Fibroblast of skin of back (primary cell): ENCODE data around the gene UGT1A7. TPM values are rescaled to one million over a fixed set of nuclear protein-coding genes. Genes with fewer than 3 reads are reported as not detected.
"Not testable (repeated sequence)": the region's sequence is repeated elsewhere in the genome, so short reads cannot be mapped to it uniquely, and the experiment has no call there.

Source experiments
- DNase-seq: peaks from one replicate; pipeline ENCODE4 v3.0.0-alpha.2; 2013
- polyA plus RNA-seq, 2 experiments: library from polyadenylated mRNA; unstranded; fragments of 120-200 nt; gene quantifications; one replicate each; pipeline ENCODE4 v1.2.1, GENCODE V29; 2013; ENCODE audit not compliant: insufficient read length in 2 of 2

UGT1A7 gene
- not detected for polyA plus RNA-seq (2013, experiment 1 of 2; ENCODE audit: insufficient read length)
- not detected for polyA plus RNA-seq (2013, experiment 2 of 2; ENCODE audit: insufficient read length)

- no peak for DNase-seq
Measured at GRCh38 chr2:233681521-233682099, at the start of gene UGT1A7. UGT1A7 (plus strand) TSS chr2:233681901; CDS start chr2:233681938, 37 bp downstream.

- not testable (repeated sequence) for DNase-seq
Measured at GRCh38 chr2:233636306-233636705, 45.4 kb upstream of the UGT1A7 start, which contains the start of gene UGT1A10. UGT1A10 (plus strand) TSS chr2:233636448; CDS start chr2:233636523, 75 bp downstream.

GRCh38 chr2:233638836-233639235 is 42.9 kb upstream of the UGT1A7 start:
- DNase-seq: no peak

DNA sequence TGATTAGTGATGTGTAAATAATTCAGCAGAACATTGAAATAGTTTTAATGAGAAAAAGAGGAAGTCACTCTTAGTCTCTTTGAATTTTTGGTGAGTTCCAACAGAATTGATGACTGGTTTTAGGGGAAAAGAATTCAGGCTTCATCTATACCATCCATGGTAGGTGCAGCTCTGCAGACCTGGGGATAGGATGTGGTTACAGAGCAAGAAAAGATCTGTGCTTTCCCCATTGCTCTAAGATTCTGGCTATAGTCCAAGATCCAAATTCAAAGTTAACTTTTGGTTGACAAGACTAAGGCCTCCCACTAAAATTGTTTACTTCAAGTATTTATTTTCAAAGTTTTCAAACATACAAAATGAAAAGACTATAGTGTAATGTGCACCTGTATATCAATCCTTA is 41.8 kb upstream of the UGT1A7 start:
- DNase-seq: no peak

DNA sequence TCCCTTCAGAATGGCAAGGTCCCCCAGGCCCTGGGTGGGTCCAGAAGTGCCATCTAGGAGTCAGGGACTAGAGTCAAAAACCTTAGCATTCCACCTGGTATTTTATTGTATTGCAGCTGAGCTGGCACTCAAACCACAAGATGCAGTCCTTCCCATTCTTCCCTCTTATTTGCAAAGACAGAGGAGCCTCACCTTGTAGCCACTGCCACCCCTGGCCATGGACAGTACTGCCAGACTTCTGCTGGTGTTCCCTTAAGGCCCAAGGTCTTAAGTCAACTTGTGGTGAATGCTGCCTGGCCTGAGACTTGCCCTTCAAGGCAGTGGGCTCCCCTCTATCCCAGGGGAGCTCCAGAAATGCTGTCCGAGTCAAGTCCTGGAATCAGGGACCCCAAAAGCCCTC is 38.6 kb upstream of the UGT1A7 start:
- DNase-seq: no peak

DNA sequence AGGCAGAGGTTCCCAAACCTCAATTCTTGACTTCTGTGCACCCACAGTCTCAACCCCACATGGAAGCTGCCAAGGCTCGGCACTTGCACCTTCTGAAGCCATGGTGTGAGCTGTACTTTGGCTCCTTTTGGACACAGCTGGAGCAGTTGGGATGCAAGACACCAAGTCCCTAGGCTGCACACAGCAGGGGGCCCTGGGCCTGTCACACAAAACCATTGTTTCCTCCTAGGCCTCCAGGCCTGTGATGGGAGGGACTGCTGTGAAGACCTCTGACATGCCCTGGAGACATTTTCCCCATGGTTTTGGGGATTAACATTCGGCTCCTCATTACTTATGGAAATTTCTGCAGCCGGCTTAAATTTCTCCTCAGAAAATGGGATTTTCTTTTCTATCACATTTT is 35.7 kb upstream of the UGT1A7 start:
- DNase-seq: not testable (repeated sequence)

DNA sequence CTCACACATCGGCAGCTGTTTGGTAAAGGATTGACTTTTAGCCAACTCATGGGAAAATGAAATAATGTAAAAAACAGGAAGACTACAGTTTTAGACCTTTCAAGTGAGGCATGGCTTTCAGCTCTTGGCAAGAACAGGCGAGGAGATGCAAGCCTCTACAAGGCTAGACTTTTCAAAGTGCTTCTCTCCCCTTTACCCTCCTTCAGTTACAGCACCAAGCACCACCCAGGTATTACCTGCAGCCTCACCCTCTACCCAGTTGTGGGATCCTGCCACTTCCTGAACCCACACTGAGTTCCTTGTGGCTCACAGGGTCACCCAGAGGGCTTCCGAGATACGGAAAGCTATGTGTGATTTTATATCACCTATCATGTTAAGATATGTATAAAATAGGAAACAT is 30.7 kb upstream of the UGT1A7 start:
- no peak for DNase-seq

- DNase-seq: no peak
Measured at GRCh38 chr2:233651430-233651829, 30.3 kb upstream of the UGT1A7 start.

DNA sequence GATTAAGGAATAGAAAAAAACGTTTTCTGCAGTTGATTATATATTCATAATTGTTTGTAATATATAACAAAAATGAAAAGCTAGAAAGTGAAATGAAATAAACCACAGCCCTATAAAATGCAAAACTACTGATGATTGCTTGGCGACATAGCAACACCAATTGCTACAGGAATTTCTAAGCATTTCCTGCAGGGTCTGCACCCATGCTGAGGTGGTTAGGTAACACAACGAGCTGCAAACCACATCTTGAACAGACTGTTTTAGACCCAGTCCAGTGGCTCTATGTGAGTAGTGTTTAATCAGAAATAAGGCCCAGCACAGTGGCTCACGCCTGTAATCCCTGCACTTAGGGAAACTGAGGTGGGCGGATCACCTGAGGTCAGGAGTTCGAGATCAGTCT is 27.2 kb upstream of the UGT1A7 start:
- no peak for DNase-seq

DNA sequence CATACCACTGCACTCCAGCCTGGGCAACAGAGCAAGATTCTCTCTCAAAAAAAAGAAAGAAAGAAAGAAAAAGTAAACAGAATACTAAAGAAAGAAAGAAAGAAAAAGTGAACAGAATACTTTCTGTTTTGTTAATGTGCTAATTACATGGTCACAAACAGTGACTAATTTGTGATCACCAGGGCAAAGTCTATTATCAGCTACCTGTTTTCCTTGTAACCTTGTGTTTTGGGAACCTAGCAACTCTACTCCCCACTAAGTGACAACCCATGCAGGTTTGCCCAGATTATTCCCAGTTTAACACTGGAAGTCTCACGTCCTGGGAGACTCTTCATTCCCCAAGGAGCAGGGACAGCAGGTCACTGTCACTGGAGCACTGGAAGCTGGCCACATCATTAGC is 26.7 kb upstream of the UGT1A7 start:
- no peak for DNase-seq

DNA sequence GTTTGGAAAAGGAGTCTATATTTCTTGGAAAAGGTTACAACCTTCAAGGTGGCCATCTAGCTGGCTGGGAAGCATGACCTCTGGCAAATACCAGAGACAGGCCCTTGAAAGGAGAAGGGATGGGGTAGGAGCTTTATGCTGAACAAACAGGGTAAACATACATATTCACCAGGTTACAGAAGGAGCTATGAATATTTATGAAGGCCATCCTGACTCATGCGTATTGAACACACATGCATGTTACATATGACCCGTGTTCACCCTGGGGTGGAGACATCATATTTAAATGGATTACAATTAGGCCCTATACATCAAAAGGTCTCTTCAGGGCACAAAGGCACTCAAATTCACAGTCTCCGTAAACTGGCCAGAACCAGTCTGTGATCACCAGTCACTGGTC is 25.8 kb upstream of the UGT1A7 start:
- DNase-seq: not testable (repeated sequence)

DNA sequence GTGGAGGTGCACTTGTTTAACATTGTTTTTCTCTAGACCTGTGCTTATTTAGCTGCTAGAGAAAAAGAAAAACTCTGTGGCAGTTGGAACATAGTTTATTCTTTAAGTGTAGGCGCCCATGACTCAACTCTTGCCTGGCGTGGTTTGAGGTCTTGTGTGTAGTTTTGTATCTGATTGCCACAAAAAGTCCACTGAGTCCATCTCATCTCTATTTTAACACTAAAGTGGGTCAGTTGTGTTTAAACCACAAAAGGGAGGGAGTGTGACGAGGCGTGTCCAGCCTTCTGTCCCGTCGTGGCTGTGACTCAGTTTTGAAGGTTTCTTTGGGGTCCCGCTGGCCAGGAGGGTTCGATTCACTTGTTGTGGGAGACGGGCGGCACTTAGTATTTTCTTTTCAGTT is 25.3 kb upstream of the UGT1A7 start:
- DNase-seq: no peak

DNA sequence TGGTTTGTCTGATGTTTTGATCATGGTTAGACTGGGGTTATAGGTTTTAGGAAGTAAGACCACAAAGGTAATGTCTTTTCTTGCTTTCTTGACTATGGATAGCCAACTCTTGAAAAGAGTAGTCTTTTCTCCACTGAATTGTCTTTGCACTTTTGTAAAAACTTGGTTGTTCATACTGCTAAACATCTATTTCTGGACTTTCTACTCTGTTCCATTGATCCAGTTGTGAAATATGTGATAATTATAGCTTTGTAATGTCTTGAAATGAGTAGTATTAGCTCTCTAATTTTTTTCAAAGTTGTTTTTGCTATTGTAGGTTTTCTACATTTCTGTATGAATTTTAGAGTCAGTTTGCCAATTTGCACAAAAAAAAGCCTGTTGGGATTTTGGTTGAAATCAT is 23.1 kb upstream of the UGT1A7 start:
- no peak for DNase-seq

DNA sequence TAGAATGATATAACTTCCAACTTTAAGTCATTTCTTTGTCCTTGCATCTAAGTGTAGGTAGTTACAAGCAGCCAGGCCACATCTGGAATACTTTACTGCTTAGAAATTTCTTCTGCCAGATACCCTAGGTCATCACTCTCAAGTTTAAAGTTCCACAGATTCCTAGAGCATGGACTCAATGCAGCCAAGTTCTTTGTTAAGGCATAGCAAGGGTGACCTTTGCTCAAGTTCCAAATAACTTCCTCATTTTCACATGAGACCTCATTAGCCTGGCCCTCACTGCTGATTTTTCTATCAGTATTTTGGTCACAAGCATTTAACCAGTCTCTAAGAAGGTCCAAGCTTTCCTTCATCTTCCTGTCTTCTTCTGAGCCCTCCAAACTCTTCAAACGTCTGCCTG is 17.8 kb upstream of the UGT1A7 start:
- no peak for DNase-seq

DNA sequence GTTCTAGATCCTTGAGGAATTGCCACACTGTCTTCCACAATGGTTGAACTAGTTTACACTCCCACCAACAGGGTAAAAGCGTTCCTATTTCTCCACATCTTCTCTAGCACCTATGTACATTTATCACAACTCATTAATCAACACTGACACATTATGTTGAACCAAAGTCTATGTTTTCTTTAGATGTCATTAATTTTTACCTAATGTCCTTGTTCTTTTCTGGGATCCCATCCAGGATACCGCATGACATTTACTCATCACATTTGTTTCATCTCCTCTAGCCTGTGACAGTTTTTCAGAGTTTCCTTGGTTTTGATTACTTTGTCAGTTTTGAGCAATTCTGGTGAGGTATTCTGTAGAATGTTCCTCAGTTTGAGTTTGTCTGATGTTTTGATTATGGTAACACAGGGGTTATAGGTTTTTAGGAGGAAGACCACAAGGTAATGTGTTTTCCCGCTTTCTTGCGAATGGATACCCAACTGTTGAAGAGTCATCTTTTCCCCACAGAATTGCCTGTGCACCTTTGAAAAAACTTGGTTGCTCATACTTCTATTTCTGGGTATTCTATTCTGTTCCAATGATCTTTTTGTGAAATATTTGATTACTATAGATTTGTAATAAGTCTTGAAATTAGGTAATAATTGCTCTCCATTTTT is 13.0 kb upstream of the UGT1A7 start:
- no peak for DNase-seq

DNA sequence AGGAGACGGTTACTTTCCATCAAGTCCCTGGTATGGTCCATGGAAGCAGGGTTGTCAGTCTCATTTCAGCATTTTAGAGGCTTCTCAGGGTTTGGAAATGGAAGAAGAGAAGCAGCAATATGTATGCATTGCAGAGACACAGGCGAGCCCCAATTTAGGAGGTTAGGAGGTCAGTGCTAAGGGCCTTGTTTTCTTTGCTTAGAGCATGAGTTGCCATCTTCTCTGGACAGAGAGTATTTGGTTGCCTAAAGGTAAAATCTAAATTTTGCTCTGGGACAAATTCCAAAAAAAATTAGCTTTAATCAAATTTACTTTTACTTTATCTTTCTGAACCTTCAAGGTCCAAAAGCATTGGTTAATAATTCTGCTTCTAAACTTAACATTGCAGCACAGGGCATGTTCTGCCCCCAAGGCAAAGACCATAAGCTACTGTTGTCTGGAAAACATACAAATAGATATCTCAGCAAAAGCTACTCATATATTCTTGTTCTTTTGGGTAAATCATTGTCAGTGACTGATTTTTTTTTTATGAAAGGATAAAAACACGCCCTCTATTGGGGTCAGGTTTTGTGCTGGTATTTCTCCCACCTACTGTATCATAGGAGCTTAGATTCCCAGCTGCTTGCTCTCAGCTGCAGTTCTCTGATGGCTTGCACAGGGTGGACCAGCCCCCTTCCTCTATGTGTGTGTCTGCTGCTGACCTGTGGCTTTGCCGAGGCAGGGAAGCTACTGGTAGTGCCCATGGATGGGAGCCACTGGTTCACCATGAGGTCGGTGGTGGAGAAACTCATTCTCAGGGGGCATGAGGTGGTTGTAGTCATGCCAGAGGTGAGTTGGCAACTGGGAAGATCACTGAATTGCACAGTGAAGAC is 10.2 kb upstream of the UGT1A7 start, which contains the start of gene UGT1A9:
UGT1A9 (plus strand) TSS at position 609 of the 872 bp plus-strand sequence; CDS start at position 646, 37 bp downstream.
- DNase-seq: no peak

- DNase-seq: no peak
Measured at GRCh38 chr2:233672886-233673285, 8.8 kb upstream of the UGT1A7 start.

DNA sequence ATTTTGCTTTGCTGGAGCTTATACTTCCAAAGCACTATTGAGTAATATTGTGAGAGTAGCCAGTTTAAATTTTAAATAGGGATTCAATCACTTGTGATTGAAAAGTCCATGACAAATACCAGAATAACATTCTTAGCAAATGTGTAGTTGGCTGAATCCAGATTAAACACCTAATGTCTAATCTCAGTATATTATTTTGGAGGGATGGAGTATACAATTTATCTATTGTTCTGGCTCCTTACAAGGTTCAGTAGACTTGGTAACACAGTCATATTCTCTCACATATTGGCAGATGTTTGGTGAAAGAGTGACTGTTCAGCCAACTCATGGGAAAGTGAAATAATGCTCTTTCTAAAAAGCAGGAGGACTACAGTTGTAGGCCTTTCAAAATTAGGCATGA is 7.8 kb upstream of the UGT1A7 start:
- no peak for DNase-seq

- no peak for DNase-seq
Measured at GRCh38 chr2:233674314-233674713, 7.4 kb upstream of the UGT1A7 start.

- no peak for DNase-seq
Measured at GRCh38 chr2:233674995-233675394, 6.7 kb upstream of the UGT1A7 start.

GRCh38 chr2:233676046-233676445 is 5.7 kb upstream of the UGT1A7 start:
- DNase-seq: peak; percentile 75

GRCh38 chr2:233679196-233679595 is 2.5 kb upstream of the UGT1A7 start:
- no peak for DNase-seq

DNA sequence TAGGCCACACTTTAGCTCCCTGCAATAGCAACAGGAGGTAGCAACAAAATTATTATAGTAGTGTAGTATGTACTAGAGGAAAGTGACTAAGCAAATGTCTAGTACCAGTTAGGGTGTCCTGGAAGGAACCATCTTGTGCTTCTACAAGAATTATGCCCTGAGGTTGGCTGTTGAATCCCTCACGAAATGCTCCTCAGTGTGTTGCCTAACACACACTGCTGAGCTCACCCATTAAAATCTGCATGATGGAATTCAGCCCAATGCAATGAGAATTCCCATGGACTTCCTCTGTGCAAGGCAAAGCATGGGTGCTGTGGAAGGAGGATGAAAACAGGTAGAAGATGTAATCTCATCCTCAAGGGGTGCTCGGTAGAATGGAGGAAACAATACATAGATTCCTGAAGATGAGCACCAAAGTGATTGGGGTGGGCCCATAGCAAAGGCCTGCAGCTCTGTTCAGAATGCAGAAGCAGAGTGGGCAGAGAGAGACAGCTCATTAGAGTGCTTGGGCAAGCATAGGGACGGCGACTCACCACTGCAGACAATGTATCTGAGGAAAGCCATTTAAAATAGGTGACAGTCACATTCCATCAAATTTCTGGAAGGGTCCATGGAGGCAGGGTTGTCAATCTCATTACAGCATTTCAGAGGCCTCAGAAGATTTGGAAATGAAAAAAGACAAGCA is 1.2 kb upstream of the UGT1A7 start:
- no peak for DNase-seq
